Left lung (tissue), 10 donors: Measurements from ENCODE around the gene PLEKHO2. TPM values are rescaled to one million over a fixed set of nuclear protein-coding genes. Genes with fewer than 3 reads are reported as not detected.

Experiments
- ATAC-seq: fragments of 200-7000 bp; cut with Tn5 transposase; one replicate; pipeline ENCODE4 v1.9.1; 2020; ENCODE audit warnings: moderate library complexity
- DNase-seq, 4 donors: peaks; one replicate each; pipeline ENCODE4 v3.0.0-alpha.2; 2013 to 2020
- H3K27ac ChIP-seq, 2 donors: fragments of 200-600 bp; sonication (generic) in 1 of 2; one replicate each; pipeline versions ENCODE4 v1.5.0 to v1.8.0; 2020 to 2021
- H3K27me3 ChIP-seq, 2 donors: fragments of 200-600 bp; sonication (generic) in 1 of 2; one replicate each; pipeline versions ENCODE4 v1.5.0 to v1.8.0; 2020 to 2021
- H3K36me3 ChIP-seq, 2 donors: fragments of 200-600 bp; sonication (generic) in 1 of 2; one replicate each; pipeline versions ENCODE4 v1.5.0 to v1.8.0; 2020 to 2021
- H3K4me1 ChIP-seq, 2 donors: fragments of 200-600 bp; one replicate each; pipeline ENCODE4 v1.8.0; 2021
- H3K4me3 ChIP-seq, 2 donors: fragments of 200-600 bp; sonication (generic) in 1 of 2; one replicate each; pipeline versions ENCODE4 v1.5.0 to v1.8.0; 2020 to 2021; ENCODE audit warnings: mild to moderate bottlenecking in 1 of 2
- H3K9me3 ChIP-seq, 2 donors: fragments of 200-600 bp; sonication (generic) in 1 of 2; one replicate each; pipeline versions ENCODE4 v1.5.0 to v1.8.0; 2020 to 2021
- intact Hi-C, 2 donors: fragments of 100-400 bp; cut with DNase I; formaldehyde crosslinking; loops; one replicate each; pipeline versions ENCODE4 v1.11.2 to v1.14.2; 2022
- polyA plus RNA-seq, 6 donors: library from polyadenylated mRNA; unstranded; fragments of 120-200 nt; gene quantifications; one replicate each; pipeline ENCODE4 v1.2.1, GENCODE V29; 2013; ENCODE audit not compliant: insufficient read length in 6 of 6
- total RNA-seq, 2 donors: library from RNA; stranded (reverse); fragmentation: NEBNext Ultra II Directional; extraction: Animal tissue kit (Norgen Biotek cat#: 25700); gene quantifications; one replicate each; pipeline ENCODE4 v1.2.1, GENCODE V29; 2021
- TF ChIP-seq, protein P1 (sequence below), 2 donors: fragments of 200-600 bp; sonication (generic) in 1 of 2; IDR thresholded peaks; one replicate each; pipeline versions ENCODE4 v1.5.0 to v1.8.0; 2021; ENCODE audit warnings: antibody characterized with exemption in 2 of 2
- donor health status: DM: no; HTN: yes; CAD: no.
- donor health status: DM: no; HTN: no; CAD: no.

Gene PLEKHO2
- total and polyA plus RNA-seq, 8 donors: 22.0 to 91.8 (median 26.7) TPM

DNA sequence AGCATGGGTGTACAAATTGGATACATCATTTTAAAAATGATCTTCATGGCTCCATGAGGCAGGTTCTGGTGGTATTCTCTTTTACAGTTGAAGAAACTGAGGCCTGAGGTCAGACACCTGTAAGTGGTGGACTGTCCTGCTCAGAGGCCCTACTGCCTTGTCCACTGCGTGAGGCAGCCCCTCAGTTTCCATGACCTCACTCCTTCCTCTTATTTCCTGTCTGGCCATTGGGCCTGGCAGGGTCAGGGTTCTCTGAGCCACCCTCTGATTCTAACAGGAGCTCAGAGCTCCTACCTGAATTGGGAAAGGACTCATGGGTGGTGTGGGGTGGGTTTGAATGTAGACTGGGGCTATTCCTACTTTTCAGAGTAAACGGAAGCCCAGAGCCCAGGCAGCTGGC, 17.5 kb downstream of the PLEKHO2 start:
- Histone ChIP-seq H3K4me1 (peaks cover 37 to 87% of the 10 kb centered on the region in 2 donors), H3K4me3 (no peak overlapping the region), H3K36me3 (peaks cover 0 to 95% of the 10 kb centered on the region in 2 donors), H3K9me3 (no peaks in the 10 kb centered on the region), H3K27me3 (no peaks in the 10 kb centered on the region), H3K27ac (peak overlapping the region in 1 of 2 donors; percentile 3)
- TF ChIP-seq, protein P1, sequence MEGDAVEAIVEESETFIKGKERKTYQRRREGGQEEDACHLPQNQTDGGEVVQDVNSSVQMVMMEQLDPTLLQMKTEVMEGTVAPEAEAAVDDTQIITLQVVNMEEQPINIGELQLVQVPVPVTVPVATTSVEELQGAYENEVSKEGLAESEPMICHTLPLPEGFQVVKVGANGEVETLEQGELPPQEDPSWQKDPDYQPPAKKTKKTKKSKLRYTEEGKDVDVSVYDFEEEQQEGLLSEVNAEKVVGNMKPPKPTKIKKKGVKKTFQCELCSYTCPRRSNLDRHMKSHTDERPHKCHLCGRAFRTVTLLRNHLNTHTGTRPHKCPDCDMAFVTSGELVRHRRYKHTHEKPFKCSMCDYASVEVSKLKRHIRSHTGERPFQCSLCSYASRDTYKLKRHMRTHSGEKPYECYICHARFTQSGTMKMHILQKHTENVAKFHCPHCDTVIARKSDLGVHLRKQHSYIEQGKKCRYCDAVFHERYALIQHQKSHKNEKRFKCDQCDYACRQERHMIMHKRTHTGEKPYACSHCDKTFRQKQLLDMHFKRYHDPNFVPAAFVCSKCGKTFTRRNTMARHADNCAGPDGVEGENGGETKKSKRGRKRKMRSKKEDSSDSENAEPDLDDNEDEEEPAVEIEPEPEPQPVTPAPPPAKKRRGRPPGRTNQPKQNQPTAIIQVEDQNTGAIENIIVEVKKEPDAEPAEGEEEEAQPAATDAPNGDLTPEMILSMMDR (IDR thresholded peaks at IDR 0.05): no peak
- intact Hi-C loops: no loop called here
- no peak for DNase-seq
- no peak for ATAC-seq

GRCh38 chr15:64861331-64861730, 19.6 kb downstream of the PLEKHO2 start:
- Histone ChIP-seq H3K4me3 (no peak overlapping the region), H3K27me3 (no peaks in the 10 kb centered on the region), H3K4me1 (peaks cover 20 to 86% of the 10 kb centered on the region in 2 donors), H3K9me3 (no peaks in the 10 kb centered on the region), H3K36me3 (peaks cover 0 to 95% of the 10 kb centered on the region in 2 donors), H3K27ac (peak overlapping the region in 1 of 2 donors; percentile 28)
- intact Hi-C loops: no loop called here
- ATAC-seq: no peak
- DNase-seq: no peak
- TF ChIP-seq, protein P1 (IDR thresholded peaks at IDR 0.05): no peak

GRCh38 chr15:64861960-64862359, 20.2 kb downstream of the PLEKHO2 start:
- Histone ChIP-seq H3K9me3 (no peaks in the 10 kb centered on the region), H3K4me1 (peaks cover 14 to 86% of the 10 kb centered on the region in 2 donors), H3K27me3 (no peaks in the 10 kb centered on the region), H3K4me3 (no peak overlapping the region), H3K27ac (peak overlapping the region in 1 of 2 donors; percentile 28), H3K36me3 (peaks cover 0 to 95% of the 10 kb centered on the region in 2 donors)
- TF ChIP-seq, protein P1 (IDR thresholded peaks at IDR 0.05): no peak
- no peak for DNase-seq
- intact Hi-C loops: no loop called here
- no peak for ATAC-seq

GRCh38 chr15:64862408-64862807, 20.7 kb downstream of the PLEKHO2 start:
- TF ChIP-seq, protein P1 (IDR thresholded peaks at IDR 0.05): no peak
- Histone ChIP-seq H3K27me3 (no peaks in the 10 kb centered on the region), H3K4me3 (no peak overlapping the region), H3K9me3 (no peaks in the 10 kb centered on the region), H3K4me1 (peaks cover 9 to 84% of the 10 kb centered on the region in 2 donors), H3K27ac (no peak overlapping the region), H3K36me3 (peaks cover 0 to 95% of the 10 kb centered on the region in 2 donors)
- DNase-seq: no peak
- intact Hi-C loops: no loop called here
- no peak for ATAC-seq

DNA sequence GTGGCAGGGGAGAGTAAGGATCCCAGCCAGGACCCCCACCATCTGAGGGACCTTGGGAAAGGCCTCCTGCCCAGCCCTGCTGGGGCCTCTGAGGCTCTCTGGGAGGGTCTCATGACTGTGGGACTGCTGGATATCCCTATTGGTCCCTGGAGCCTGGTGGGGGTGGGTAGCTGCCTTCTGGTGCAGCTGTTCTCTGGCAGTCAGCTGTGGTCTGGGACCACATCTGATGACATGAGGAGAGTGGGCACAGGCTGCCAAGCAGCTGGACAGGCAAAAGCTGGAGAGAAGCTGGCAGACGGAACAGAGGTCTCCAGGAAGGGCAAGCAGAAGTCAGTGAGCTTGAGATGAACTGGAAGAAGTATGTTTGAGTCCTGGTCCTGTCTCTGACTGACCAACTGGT, 22.4 kb downstream of the PLEKHO2 start:
- no peaks in the 10 kb centered on the region for H3K9me3 ChIP-seq
- H3K36me3 ChIP-seq: peaks cover 0 to 95% of the 10 kb centered on the region in 2 donors

More for the DNA sequence above, 22.4 kb downstream of the PLEKHO2 start:
- TF ChIP-seq, protein P1 (IDR thresholded peaks at IDR 0.05): no peak
- intact Hi-C loops: no loop called here
- DNase-seq (no peak), ATAC-seq (no peak)
- Histone ChIP-seq H3K27ac (peak overlapping the region in 1 of 2 donors; percentile 45), H3K4me1 (peaks cover 0 to 82% of the 10 kb centered on the region in 2 donors), H3K27me3 (no peaks in the 10 kb centered on the region), H3K4me3 (no peak overlapping the region)
